ENCODE data around the gene SPDYE2. TPM values are rescaled to one million over a fixed set of nuclear protein-coding genes. Genes with fewer than 3 reads are reported as not detected.
"Not testable (repeated sequence)": the region's sequence is repeated elsewhere in the genome, so short reads cannot be mapped to it uniquely, and the experiment has no call there.

SPDYE2 gene
- polyA plus RNA-seq (2012; rRNA removed), result not detected in 2 replicates
- 0.05 TPM in 1 of 2 replicates, not detected in the other for polyA plus RNA-seq (2012; cell fraction: cytosol; rRNA removed)
- polyA plus RNA-seq (2012; cell fraction: nucleus; rRNA removed), result 0.11 and 0.13 TPM in 2 replicates

GRCh38 chr7:102550808-102551422 lies at the start of gene SPDYE2:
Gene SPDYE2 (plus strand): TSS chr7:102551226. CDS start chr7:102553256, 2,030 bp downstream.
- not testable (repeated sequence) for H4K20me1 ChIP-seq (ENCODE audit: insufficient read depth); H3K4me3 ChIP-seq (ENCODE audit: low read depth in 2 of 2, low read length in 1 of 2)
- WGBS (ENCODE audit: low lambda C conversion rate), result no CpG with 5 or more reads among the region's 6 CpGs

GRCh38 chr7:102503141-102503540 lies 47.9 kb upstream of the SPDYE2 start:
- H3K4me3 ChIP-seq (ENCODE audit: low read depth in 2 of 2, low read length in 1 of 2); H2AFZ ChIP-seq (ENCODE audit: low read depth); H3K9me3 ChIP-seq; H3K27ac ChIP-seq (ENCODE audit: low read depth in 2 of 2, low read length in 1 of 2); H3K9ac ChIP-seq; H3F3A ChIP-seq (replicated peaks; ENCODE audit: insufficient read depth); H3K27me3 ChIP-seq (ENCODE audit: insufficient read depth); H3K9me2 ChIP-seq; H3K36me3 ChIP-seq (replicated peaks in 1 of 2; ENCODE audit: control insufficient read depth in 1 of 2, insufficient read depth in 2 of 2, low read length in 1 of 2); DNase-seq; H3K4me2 ChIP-seq; POLR2A ChIA-PET; H4K20me1 ChIP-seq (ENCODE audit: insufficient read depth); H3K79me2 ChIP-seq (ENCODE audit: insufficient read depth); CTCF ChIA-PET; H3K4me1 ChIP-seq (ENCODE audit: control insufficient read depth in 1 of 2, insufficient read depth in 2 of 2, low read depth in 1 of 2, low read length in 1 of 2): not testable (repeated sequence)
- WGBS (ENCODE audit: low lambda C conversion rate), result no CpG with 5 or more reads among the region's 12 CpGs

More at GRCh38 chr7:102550808-102551422, at the start of gene SPDYE2:
- H3K36me3 ChIP-seq (replicated peaks in 1 of 2; ENCODE audit: control insufficient read depth in 1 of 2, insufficient read depth in 2 of 2, low read length in 1 of 2); H3K9ac ChIP-seq; H3F3A ChIP-seq (replicated peaks; ENCODE audit: insufficient read depth); DNase-seq; H3K4me1 ChIP-seq (ENCODE audit: control insufficient read depth in 1 of 2, insufficient read depth in 2 of 2, low read depth in 1 of 2, low read length in 1 of 2); H3K27ac ChIP-seq (ENCODE audit: low read depth in 2 of 2, low read length in 1 of 2); H3K9me3 ChIP-seq; CTCF ChIA-PET; H3K79me2 ChIP-seq (ENCODE audit: insufficient read depth); H3K9me2 ChIP-seq; POLR2A ChIA-PET; H3K27me3 ChIP-seq (ENCODE audit: insufficient read depth); H2AFZ ChIP-seq (ENCODE audit: low read depth); H3K4me2 ChIP-seq: not testable (repeated sequence)

GRCh38 chr7:102505298-102506185 lies 45.5 kb upstream of the SPDYE2 start:
- WGBS (ENCODE audit: low lambda C conversion rate), result 55% methylated on average over 5 of the region's 24 CpGs
- H3K36me3 ChIP-seq (replicated peaks in 1 of 2; ENCODE audit: control insufficient read depth in 1 of 2, insufficient read depth in 2 of 2, low read length in 1 of 2); H3F3A ChIP-seq (replicated peaks; ENCODE audit: insufficient read depth); H3K9me3 ChIP-seq; H3K79me2 ChIP-seq (ENCODE audit: insufficient read depth); H4K20me1 ChIP-seq (ENCODE audit: insufficient read depth); H3K27me3 ChIP-seq (ENCODE audit: insufficient read depth); H3K4me1 ChIP-seq (ENCODE audit: control insufficient read depth in 1 of 2, insufficient read depth in 2 of 2, low read depth in 1 of 2, low read length in 1 of 2); CTCF ChIA-PET; POLR2A ChIA-PET; DNase-seq; H3K4me2 ChIP-seq; H3K4me3 ChIP-seq (ENCODE audit: low read depth in 2 of 2, low read length in 1 of 2); H2AFZ ChIP-seq (ENCODE audit: low read depth); H3K9me2 ChIP-seq: not testable (repeated sequence)
- peak overlapping the region in 1 of 2 experiments; percentile 69; a peak in 2 of 4 replicates for H3K27ac ChIP-seq (ENCODE audit: low read depth in 2 of 2, low read length in 1 of 2)
- peak overlapping the region; percentile 51; the same call in 1 of the 2 replicates for H3K9ac ChIP-seq

DNA sequence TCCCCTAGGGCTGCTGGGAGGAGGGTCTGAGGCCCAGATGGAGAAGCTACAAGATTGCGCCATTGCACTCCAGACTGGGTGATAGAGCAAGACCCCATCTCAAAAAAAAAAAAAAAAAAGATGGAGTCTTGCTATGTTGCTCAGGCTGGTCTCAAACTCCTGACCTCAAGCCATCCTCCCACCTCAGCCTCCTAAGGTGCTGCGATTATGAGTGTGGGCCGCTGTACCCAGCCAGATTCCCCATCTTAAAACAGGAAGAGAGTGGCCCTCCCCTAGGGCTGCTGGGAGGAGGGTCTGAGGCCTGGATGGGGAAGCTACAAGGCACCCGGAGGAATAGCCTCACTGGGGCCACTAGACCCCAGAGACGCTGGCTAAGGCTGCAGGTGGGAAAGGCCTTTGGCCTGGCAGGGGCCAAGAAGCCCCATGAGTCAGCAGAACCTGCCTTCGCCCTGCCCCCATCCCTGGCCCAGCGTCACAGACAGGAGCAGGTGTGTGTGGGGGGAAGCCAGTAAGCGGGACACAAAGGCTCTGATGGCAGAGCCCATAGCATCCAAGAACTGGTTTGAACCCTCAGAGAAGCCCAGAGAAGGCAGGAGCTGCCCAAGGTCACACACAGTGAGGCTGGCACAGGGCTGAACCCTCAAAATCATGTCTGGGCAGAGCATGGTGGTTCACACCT lies 43.5 kb upstream of the SPDYE2 start:
- H4K20me1 ChIP-seq (ENCODE audit: insufficient read depth); H3K9ac ChIP-seq; DNase-seq; H3K27ac ChIP-seq (ENCODE audit: low read depth in 2 of 2, low read length in 1 of 2); POLR2A ChIA-PET; H3K4me3 ChIP-seq (ENCODE audit: low read depth in 2 of 2, low read length in 1 of 2); H3F3A ChIP-seq (replicated peaks; ENCODE audit: insufficient read depth); H2AFZ ChIP-seq (ENCODE audit: low read depth); H3K36me3 ChIP-seq (replicated peaks in 1 of 2; ENCODE audit: control insufficient read depth in 1 of 2, insufficient read depth in 2 of 2, low read length in 1 of 2); H3K9me2 ChIP-seq; H3K79me2 ChIP-seq (ENCODE audit: insufficient read depth); H3K9me3 ChIP-seq; H3K4me1 ChIP-seq (ENCODE audit: control insufficient read depth in 1 of 2, insufficient read depth in 2 of 2, low read depth in 1 of 2, low read length in 1 of 2); H3K27me3 ChIP-seq (ENCODE audit: insufficient read depth); CTCF ChIA-PET; H3K4me2 ChIP-seq: not testable (repeated sequence)
- WGBS (ENCODE audit: low lambda C conversion rate), result 100% methylated on average over 2 of the region's 8 CpGs

- H4K20me1 ChIP-seq (ENCODE audit: insufficient read depth); POLR2A ChIA-PET; H3K4me2 ChIP-seq; H3F3A ChIP-seq (replicated peaks; ENCODE audit: insufficient read depth); CTCF ChIA-PET; H3K9ac ChIP-seq; H3K4me3 ChIP-seq (ENCODE audit: low read depth in 2 of 2, low read length in 1 of 2); H3K27ac ChIP-seq (ENCODE audit: low read depth in 2 of 2, low read length in 1 of 2); H3K36me3 ChIP-seq (replicated peaks in 1 of 2; ENCODE audit: control insufficient read depth in 1 of 2, insufficient read depth in 2 of 2, low read length in 1 of 2); H3K27me3 ChIP-seq (ENCODE audit: insufficient read depth); H3K4me1 ChIP-seq (ENCODE audit: control insufficient read depth in 1 of 2, insufficient read depth in 2 of 2, low read depth in 1 of 2, low read length in 1 of 2); H3K9me2 ChIP-seq; DNase-seq; H3K9me3 ChIP-seq; H2AFZ ChIP-seq (ENCODE audit: low read depth); H3K79me2 ChIP-seq (ENCODE audit: insufficient read depth): not testable (repeated sequence)
- 83% methylated on average over 4 of the region's 8 CpGs for WGBS (ENCODE audit: low lambda C conversion rate)
These were observed 40.5 kb upstream of the SPDYE2 start for GRCh38 chr7:102510575-102510974.

GRCh38 chr7:102511860-102512522 lies 39.0 kb upstream of the SPDYE2 start:
- DNase-seq; H3F3A ChIP-seq (replicated peaks; ENCODE audit: insufficient read depth); POLR2A ChIA-PET; H3K9ac ChIP-seq; H3K4me3 ChIP-seq (ENCODE audit: low read depth in 2 of 2, low read length in 1 of 2); H4K20me1 ChIP-seq (ENCODE audit: insufficient read depth); H3K9me2 ChIP-seq; H3K79me2 ChIP-seq (ENCODE audit: insufficient read depth); H3K4me1 ChIP-seq (ENCODE audit: control insufficient read depth in 1 of 2, insufficient read depth in 2 of 2, low read depth in 1 of 2, low read length in 1 of 2); CTCF ChIA-PET; H3K27ac ChIP-seq (ENCODE audit: low read depth in 2 of 2, low read length in 1 of 2); H3K27me3 ChIP-seq (ENCODE audit: insufficient read depth); H3K4me2 ChIP-seq; H3K9me3 ChIP-seq; H2AFZ ChIP-seq (ENCODE audit: low read depth); H3K36me3 ChIP-seq (replicated peaks in 1 of 2; ENCODE audit: control insufficient read depth in 1 of 2, insufficient read depth in 2 of 2, low read length in 1 of 2): not testable (repeated sequence)
- WGBS (ENCODE audit: low lambda C conversion rate), result no CpG with 5 or more reads among the region's 30 CpGs

Measured in SK-N-SH (cell line).